GM12878 (cell line): ENCODE measurements around the gene TRAIP. TPM values are rescaled to one million over a fixed set of nuclear protein-coding genes. Genes with fewer than 3 reads are reported as not detected.

Experiments used
- MYC ChIP-seq: IDR thresholded peaks from 2 replicates; pipeline ENCODE4 v1.6.1; 2011; ENCODE audit warnings: mild to moderate bottlenecking, low read length, moderate library complexity, inconsistent platforms; ENCODE audit not compliant: insufficient read depth, insufficient replicate concordance, insufficient read length, severe bottlenecking
- NFXL1 ChIP-seq: fragments of 450-650 bp; IDR thresholded peaks from 2 replicates; pipeline ENCODE4 v1.6.1; 2017; ENCODE audit warnings: antibody characterized with exemption, mild to moderate bottlenecking, borderline replicate concordance
- TAF1 ChIP-seq: IDR thresholded peaks from 2 replicates; pipeline ENCODE4 v1.6.1; 2011; ENCODE audit warnings: mild to moderate bottlenecking, low read depth, low read length, borderline replicate concordance
- ZNF24 ChIP-seq: fragments of 450-650 bp; IDR thresholded peaks from 2 replicates; pipeline ENCODE4 v1.6.1; 2017; ENCODE audit warnings: antibody characterized with exemption, mild to moderate bottlenecking
- microRNA-seq: library from miRNA; unstranded; fragments of <30 nt; microRNA quantifications from one replicate; pipeline ENCODE4, GENCODE V29; 2018
- polyA plus RNA-seq, 11 experiments: library from polyadenylated mRNA; depleted of rRNA in 4 of 11; unstranded in 6 of 11; stranded (reverse) in 5 of 11; fragments of >200 nt; fragmentation: Nextera tagmentation in 4 of 11; fragmentation: Illumina TruSeq in 1 of 11; extraction: Ambion mirVana in 4 of 11; extraction: Trizol in 1 of 11; gene quantifications; 1 replicate in 1 of 11; 2 replicates in 10 of 11; pipeline versions ENCODE4 v1.2.1 to v1.2.3, GENCODE V29; 2011 to 2016; ENCODE audit warnings: inconsistent platforms in 2 of 11, missing spikeins in 2 of 11, low read depth in 1 of 11
- small RNA-seq: library from RNA; depleted of rRNA; stranded (forward); fragments of <200 nt; gene quantifications from one replicate; pipeline ENCODE3, GENCODE V24; 2014
- total RNA-seq, 4 experiments: library from RNA; depleted of rRNA in 3 of 4; stranded (reverse); fragments of >200 nt in 3 of 4; fragmentation: Illumina TruSeq in 1 of 4; extraction: Trizol in 1 of 4; gene quantifications; 2 replicates each; pipeline versions ENCODE4 v1.2.1 to v1.2.3, GENCODE V29; 2013 to 2021
- TF ChIP-seq, protein P1 (sequence below): IDR thresholded peaks from 2 replicates; pipeline ENCODE4 v1.6.1; 2012; ENCODE audit warnings: mild to moderate bottlenecking, low read depth, low read length
- TF ChIP-seq, protein P2 (sequence below): fragments of 450-650 bp; formaldehyde crosslinking; IDR thresholded peaks from 2 replicates; pipeline ENCODE4 v1.4.0; 2020; ENCODE audit warnings: mild to moderate bottlenecking, moderate library complexity

The TRAIP gene
- total and polyA plus RNA-seq, 10 of the 15 experiments (the other 5 are each of a cell fraction or from before 2014, with no cell fraction given), result 15.9 to 37.0 (median 23.1) TPM

DNA sequence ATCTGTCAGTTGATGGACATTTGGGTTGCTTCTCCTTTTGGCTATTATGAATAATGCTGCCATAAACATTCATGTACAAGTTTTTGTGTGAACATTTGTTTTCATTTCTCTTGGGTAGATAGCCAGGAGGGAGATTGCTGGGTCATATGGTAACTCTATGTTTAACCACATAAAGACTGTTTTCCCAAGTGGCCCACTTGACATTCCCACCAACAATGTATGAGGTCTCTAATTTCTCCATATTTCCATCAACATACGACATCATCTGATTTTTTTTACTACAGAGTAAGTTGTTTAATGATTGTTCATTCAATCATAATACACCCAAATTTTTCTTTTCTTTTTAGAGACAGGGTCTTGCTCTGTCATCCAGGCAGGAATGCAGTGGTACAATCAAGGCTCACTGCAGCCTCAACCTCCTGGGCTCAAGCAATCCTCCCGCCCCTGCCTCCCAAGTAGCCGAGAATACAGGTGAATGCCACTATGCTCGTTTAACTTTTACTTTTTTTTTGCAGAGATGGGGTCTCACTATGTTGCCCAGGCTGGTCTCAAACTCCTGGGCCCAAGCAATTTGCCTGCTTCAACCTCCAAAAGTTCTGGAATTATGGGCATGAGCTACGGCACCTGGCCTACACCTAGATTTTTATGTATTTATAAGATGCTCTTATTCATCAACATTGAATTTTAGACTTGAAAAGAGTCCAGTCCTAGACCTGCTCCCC is 76.8 kb downstream of the TRAIP start (continued):
- TF ChIP-seq, protein P1, sequence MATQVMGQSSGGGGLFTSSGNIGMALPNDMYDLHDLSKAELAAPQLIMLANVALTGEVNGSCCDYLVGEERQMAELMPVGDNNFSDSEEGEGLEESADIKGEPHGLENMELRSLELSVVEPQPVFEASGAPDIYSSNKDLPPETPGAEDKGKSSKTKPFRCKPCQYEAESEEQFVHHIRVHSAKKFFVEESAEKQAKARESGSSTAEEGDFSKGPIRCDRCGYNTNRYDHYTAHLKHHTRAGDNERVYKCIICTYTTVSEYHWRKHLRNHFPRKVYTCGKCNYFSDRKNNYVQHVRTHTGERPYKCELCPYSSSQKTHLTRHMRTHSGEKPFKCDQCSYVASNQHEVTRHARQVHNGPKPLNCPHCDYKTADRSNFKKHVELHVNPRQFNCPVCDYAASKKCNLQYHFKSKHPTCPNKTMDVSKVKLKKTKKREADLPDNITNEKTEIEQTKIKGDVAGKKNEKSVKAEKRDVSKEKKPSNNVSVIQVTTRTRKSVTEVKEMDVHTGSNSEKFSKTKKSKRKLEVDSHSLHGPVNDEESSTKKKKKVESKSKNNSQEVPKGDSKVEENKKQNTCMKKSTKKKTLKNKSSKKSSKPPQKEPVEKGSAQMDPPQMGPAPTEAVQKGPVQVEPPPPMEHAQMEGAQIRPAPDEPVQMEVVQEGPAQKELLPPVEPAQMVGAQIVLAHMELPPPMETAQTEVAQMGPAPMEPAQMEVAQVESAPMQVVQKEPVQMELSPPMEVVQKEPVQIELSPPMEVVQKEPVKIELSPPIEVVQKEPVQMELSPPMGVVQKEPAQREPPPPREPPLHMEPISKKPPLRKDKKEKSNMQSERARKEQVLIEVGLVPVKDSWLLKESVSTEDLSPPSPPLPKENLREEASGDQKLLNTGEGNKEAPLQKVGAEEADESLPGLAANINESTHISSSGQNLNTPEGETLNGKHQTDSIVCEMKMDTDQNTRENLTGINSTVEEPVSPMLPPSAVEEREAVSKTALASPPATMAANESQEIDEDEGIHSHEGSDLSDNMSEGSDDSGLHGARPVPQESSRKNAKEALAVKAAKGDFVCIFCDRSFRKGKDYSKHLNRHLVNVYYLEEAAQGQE, result no peak
- TF ChIP-seq NFXL1, result no peak
- TF ChIP-seq, protein P2, sequence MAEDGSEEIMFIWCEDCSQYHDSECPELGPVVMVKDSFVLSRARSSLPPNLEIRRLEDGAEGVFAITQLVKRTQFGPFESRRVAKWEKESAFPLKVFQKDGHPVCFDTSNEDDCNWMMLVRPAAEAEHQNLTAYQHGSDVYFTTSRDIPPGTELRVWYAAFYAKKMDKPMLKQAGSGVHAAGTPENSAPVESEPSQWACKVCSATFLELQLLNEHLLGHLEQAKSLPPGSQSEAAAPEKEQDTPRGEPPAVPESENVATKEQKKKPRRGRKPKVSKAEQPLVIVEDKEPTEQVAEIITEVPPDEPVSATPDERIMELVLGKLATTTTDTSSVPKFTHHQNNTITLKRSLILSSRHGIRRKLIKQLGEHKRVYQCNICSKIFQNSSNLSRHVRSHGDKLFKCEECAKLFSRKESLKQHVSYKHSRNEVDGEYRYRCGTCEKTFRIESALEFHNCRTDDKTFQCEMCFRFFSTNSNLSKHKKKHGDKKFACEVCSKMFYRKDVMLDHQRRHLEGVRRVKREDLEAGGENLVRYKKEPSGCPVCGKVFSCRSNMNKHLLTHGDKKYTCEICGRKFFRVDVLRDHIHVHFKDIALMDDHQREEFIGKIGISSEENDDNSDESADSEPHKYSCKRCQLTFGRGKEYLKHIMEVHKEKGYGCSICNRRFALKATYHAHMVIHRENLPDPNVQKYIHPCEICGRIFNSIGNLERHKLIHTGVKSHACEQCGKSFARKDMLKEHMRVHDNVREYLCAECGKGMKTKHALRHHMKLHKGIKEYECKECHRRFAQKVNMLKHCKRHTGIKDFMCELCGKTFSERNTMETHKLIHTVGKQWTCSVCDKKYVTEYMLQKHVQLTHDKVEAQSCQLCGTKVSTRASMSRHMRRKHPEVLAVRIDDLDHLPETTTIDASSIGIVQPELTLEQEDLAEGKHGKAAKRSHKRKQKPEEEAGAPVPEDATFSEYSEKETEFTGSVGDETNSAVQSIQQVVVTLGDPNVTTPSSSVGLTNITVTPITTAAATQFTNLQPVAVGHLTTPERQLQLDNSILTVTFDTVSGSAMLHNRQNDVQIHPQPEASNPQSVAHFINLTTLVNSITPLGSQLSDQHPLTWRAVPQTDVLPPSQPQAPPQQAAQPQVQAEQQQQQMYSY (CRISPR knock-in tag), result no peak
- no peak for TF ChIP-seq MYC
- no peak for TF ChIP-seq ZNF24
- no peak for TF ChIP-seq TAF1

Small RNA genes within 50 kb of the gene (microRNA-seq; reads per million reads assigned to microRNA genes)
- gene MIR5193, result not detected

Small RNA genes within 50 kb of the gene (small RNA-seq; reads per million reads assigned to genes)
- gene RN7SL217P, result not detected

Other genes with a start within 250 kb of the TRAIP start
Only the 7 nearest of the 14 such genes appear.
- 13.4 and 16.0 TPM in 2 replicates for gene IP6K1, start 70.0 kb downstream of the TRAIP start, total RNA-seq (2014; rRNA removed)
- gene IP6K1, start 70.0 kb downstream of the TRAIP start, total RNA-seq (2014; rRNA removed; fragmentation: Illumina TruSeq; extraction: Trizol), result 9.9 and 10.6 TPM in 2 replicates
- gene IP6K1, start 70.0 kb downstream of the TRAIP start, total RNA-seq (2021), result 28.6 and 29.8 TPM in 2 replicates
- gene IP6K1, start 70.0 kb downstream of the TRAIP start, polyA plus RNA-seq (2011; rRNA removed), result 13.6 and 30.6 TPM in 2 replicates
- 10.0 and 15.1 TPM in 2 replicates for gene IP6K1, start 70.0 kb downstream of the TRAIP start, polyA plus RNA-seq (2014; fragmentation: Illumina TruSeq; extraction: Trizol)
- gene IP6K1, start 70.0 kb downstream of the TRAIP start, polyA plus RNA-seq (2014; fragmentation: Nextera tagmentation; extraction: Ambion mirVana), result 1 to 10 TPM; 1.3 to 2.0 TPM
- 22.9 and 25.0 TPM in 2 replicates for gene IP6K1, start 70.0 kb downstream of the TRAIP start, polyA plus RNA-seq (2014; rRNA removed)
- gene IP6K1, start 70.0 kb downstream of the TRAIP start, polyA plus RNA-seq (2016; fragmentation: Nextera tagmentation; extraction: Ambion mirVana), result 10 to 100 TPM; 20.4 to 21.7 TPM
- not detected in 2 replicates for gene CDHR4, start 56.7 kb downstream of the TRAIP start, total RNA-seq (2014; rRNA removed)
- not detected in 2 replicates for gene CDHR4, start 56.7 kb downstream of the TRAIP start, total RNA-seq (2014; rRNA removed; fragmentation: Illumina TruSeq; extraction: Trizol)
- not detected in 2 replicates for gene CDHR4, start 56.7 kb downstream of the TRAIP start, total RNA-seq (2021)
- not detected in 2 replicates for gene CDHR4, start 56.7 kb downstream of the TRAIP start, polyA plus RNA-seq (2011; rRNA removed)
- not detected in 2 replicates for gene CDHR4, start 56.7 kb downstream of the TRAIP start, polyA plus RNA-seq (2014; fragmentation: Illumina TruSeq; extraction: Trizol)
- gene CDHR4, start 56.7 kb downstream of the TRAIP start, polyA plus RNA-seq (2014; fragmentation: Nextera tagmentation; extraction: Ambion mirVana), result not detected
- gene CDHR4, start 56.7 kb downstream of the TRAIP start, polyA plus RNA-seq (2014; rRNA removed), result not detected in 2 replicates
- gene CDHR4, start 56.7 kb downstream of the TRAIP start, polyA plus RNA-seq (2016; fragmentation: Nextera tagmentation; extraction: Ambion mirVana), result not detected
- gene INKA1, start 53.3 kb downstream of the TRAIP start, total RNA-seq (2014; rRNA removed), result 9.3 and 11.9 TPM in 2 replicates
- gene INKA1, start 53.3 kb downstream of the TRAIP start, total RNA-seq (2014; rRNA removed; fragmentation: Illumina TruSeq; extraction: Trizol), result 3.8 and 4.2 TPM in 2 replicates
- 6.0 and 9.2 TPM in 2 replicates for gene INKA1, start 53.3 kb downstream of the TRAIP start, total RNA-seq (2021)
- gene INKA1, start 53.3 kb downstream of the TRAIP start, polyA plus RNA-seq (2011; rRNA removed), result 0.94 and 1.6 TPM in 2 replicates
- 2.1 TPM in 1 of 2 replicates, not detected in the other for gene INKA1, start 53.3 kb downstream of the TRAIP start, polyA plus RNA-seq (2014; fragmentation: Illumina TruSeq; extraction: Trizol)
- 1 to 10 TPM in 1 of 2 experiments, under 1 TPM in 1; 0.32 to 1.4 TPM for gene INKA1, start 53.3 kb downstream of the TRAIP start, polyA plus RNA-seq (2014; fragmentation: Nextera tagmentation; extraction: Ambion mirVana)
- 10.2 and 10.5 TPM in 2 replicates for gene INKA1, start 53.3 kb downstream of the TRAIP start, polyA plus RNA-seq (2014; rRNA removed)
- gene INKA1, start 53.3 kb downstream of the TRAIP start, polyA plus RNA-seq (2016; fragmentation: Nextera tagmentation; extraction: Ambion mirVana), result 1 to 10 TPM; 9.0 to 9.9 TPM
- 71.2 and 79.6 TPM in 2 replicates for gene UBA7, start 42.6 kb downstream of the TRAIP start, total RNA-seq (2014; rRNA removed)
- gene UBA7, start 42.6 kb downstream of the TRAIP start, total RNA-seq (2014; rRNA removed; fragmentation: Illumina TruSeq; extraction: Trizol), result 35.1 and 38.9 TPM in 2 replicates
- 108 and 116 TPM in 2 replicates for gene UBA7, start 42.6 kb downstream of the TRAIP start, total RNA-seq (2021)
- 34.1 and 65.8 TPM in 2 replicates for gene UBA7, start 42.6 kb downstream of the TRAIP start, polyA plus RNA-seq (2011; rRNA removed)
- gene UBA7, start 42.6 kb downstream of the TRAIP start, polyA plus RNA-seq (2014; fragmentation: Illumina TruSeq; extraction: Trizol), result 25.9 and 57.4 TPM in 2 replicates
- gene UBA7, start 42.6 kb downstream of the TRAIP start, polyA plus RNA-seq (2014; fragmentation: Nextera tagmentation; extraction: Ambion mirVana), result 10 to 100 TPM; 11.8 to 22.2 TPM
- 105 and 112 TPM in 2 replicates for gene UBA7, start 42.6 kb downstream of the TRAIP start, polyA plus RNA-seq (2014; rRNA removed)
- gene UBA7, start 42.6 kb downstream of the TRAIP start, polyA plus RNA-seq (2016; fragmentation: Nextera tagmentation; extraction: Ambion mirVana), result 10 to 100 TPM; 34.6 to 36.0 TPM
- gene CAMKV, start 13.3 kb upstream of the TRAIP start, total RNA-seq (2014; rRNA removed), result not detected in 2 replicates
- gene CAMKV, start 13.3 kb upstream of the TRAIP start, total RNA-seq (2014; rRNA removed; fragmentation: Illumina TruSeq; extraction: Trizol), result not detected in 2 replicates
- gene CAMKV, start 13.3 kb upstream of the TRAIP start, total RNA-seq (2021), result 0.16 TPM in 1 of 2 replicates, not detected in the other
- gene CAMKV, start 13.3 kb upstream of the TRAIP start, polyA plus RNA-seq (2011; rRNA removed), result 0.13 TPM in 1 of 2 replicates, not detected in the other
- not detected in 2 replicates for gene CAMKV, start 13.3 kb upstream of the TRAIP start, polyA plus RNA-seq (2014; fragmentation: Illumina TruSeq; extraction: Trizol)
- gene CAMKV, start 13.3 kb upstream of the TRAIP start, polyA plus RNA-seq (2014; fragmentation: Nextera tagmentation; extraction: Ambion mirVana), result not detected
- gene CAMKV, start 13.3 kb upstream of the TRAIP start, polyA plus RNA-seq (2014; rRNA removed), result 0.05 TPM in 1 of 2 replicates, not detected in the other
- gene CAMKV, start 13.3 kb upstream of the TRAIP start, polyA plus RNA-seq (2016; fragmentation: Nextera tagmentation; extraction: Ambion mirVana), result under 1 TPM; 0.06 to 0.20 TPM
- gene MST1R, start 47.3 kb upstream of the TRAIP start, total RNA-seq (2014; rRNA removed), result 1.1 and 1.3 TPM in 2 replicates
- 0.40 and 1.7 TPM in 2 replicates for gene MST1R, start 47.3 kb upstream of the TRAIP start, total RNA-seq (2014; rRNA removed; fragmentation: Illumina TruSeq; extraction: Trizol)
- gene MST1R, start 47.3 kb upstream of the TRAIP start, total RNA-seq (2021), result 2.3 and 3.0 TPM in 2 replicates
- gene MST1R, start 47.3 kb upstream of the TRAIP start, polyA plus RNA-seq (2011; rRNA removed), result 1.8 and 5.1 TPM in 2 replicates
- gene MST1R, start 47.3 kb upstream of the TRAIP start, polyA plus RNA-seq (2014; fragmentation: Illumina TruSeq; extraction: Trizol), result 0.35 and 1.1 TPM in 2 replicates
- gene MST1R, start 47.3 kb upstream of the TRAIP start, polyA plus RNA-seq (2014; fragmentation: Nextera tagmentation; extraction: Ambion mirVana), result 1 to 10 TPM in 1 of 2 experiments, under 1 TPM in 1; 0.68 to 1.2 TPM
- gene MST1R, start 47.3 kb upstream of the TRAIP start, polyA plus RNA-seq (2014; rRNA removed), result 4.5 and 5.6 TPM in 2 replicates
- 1 to 10 TPM; 1.3 to 2.2 TPM for gene MST1R, start 47.3 kb upstream of the TRAIP start, polyA plus RNA-seq (2016; fragmentation: Nextera tagmentation; extraction: Ambion mirVana)
- gene MON1A, start 73.2 kb upstream of the TRAIP start, total RNA-seq (2014; rRNA removed), result 9.9 TPM in 2 replicates
- gene MON1A, start 73.2 kb upstream of the TRAIP start, total RNA-seq (2014; rRNA removed; fragmentation: Illumina TruSeq; extraction: Trizol), result 2.6 and 3.5 TPM in 2 replicates
- gene MON1A, start 73.2 kb upstream of the TRAIP start, total RNA-seq (2021), result 9.0 and 10.3 TPM in 2 replicates
- gene MON1A, start 73.2 kb upstream of the TRAIP start, polyA plus RNA-seq (2011; rRNA removed), result 2.1 and 6.2 TPM in 2 replicates
- 0.98 and 4.0 TPM in 2 replicates for gene MON1A, start 73.2 kb upstream of the TRAIP start, polyA plus RNA-seq (2014; fragmentation: Illumina TruSeq; extraction: Trizol)
- 1 to 10 TPM; 1.3 to 2.4 TPM for gene MON1A, start 73.2 kb upstream of the TRAIP start, polyA plus RNA-seq (2014; fragmentation: Nextera tagmentation; extraction: Ambion mirVana)
- gene MON1A, start 73.2 kb upstream of the TRAIP start, polyA plus RNA-seq (2014; rRNA removed), result 10.3 and 10.8 TPM in 2 replicates
- gene MON1A, start 73.2 kb upstream of the TRAIP start, polyA plus RNA-seq (2016; fragmentation: Nextera tagmentation; extraction: Ambion mirVana), result 10 to 100 TPM in 1 of 2 experiments, 1 to 10 TPM in 1; 9.2 to 10.5 TPM